HepG2 (cell line): Measurements from ENCODE around the gene AHRR. TPM values are rescaled to one million over a fixed set of nuclear protein-coding genes. Genes with fewer than 3 reads are reported as not detected.

ENCODE experiments used
- ATAC-seq: fragments of 200-7000 bp; cut with Tn5 transposase; 3 replicates; pipeline ENCODE4 v1.9.1; 2020; ENCODE audit warnings: mild to moderate bottlenecking, moderate library complexity
- BruUV-seq: library from RNA; stranded (reverse); fragments of 400-500 nt; replicated peaks from 2 replicates; lab custom pipeline; 2021; lab: Mats Ljungman, UMichigan
- CTCF ChIA-PET: fragments of 300-600 bp; formaldehyde crosslinking; extraction: SDS; loops from one replicate; lab custom pipeline; 2021; ENCODE audit warnings: low total read pairs, inconsistent platforms, low intra/inter-chr PET ratio; lab: Yijun Ruan, JAX
- POLR2A ChIA-PET: fragments of 350-600 bp; sonication (Branson Sonifier 250); formaldehyde crosslinking; loops from one replicate; lab custom pipeline; 2020; ENCODE audit warnings: antibody characterized with exemption, inconsistent platforms; lab: Yijun Ruan, JAX
- DNase-seq: peaks from one replicate; pipeline ENCODE4 v3.0.0-alpha.2; 2015; ENCODE audit warnings: low spot score
- FAIRE-seq: peaks from 3 replicates; lab custom pipeline; 2011; peaks lifted over from hg19 to GRCh38; lab: Jason Lieb, UNC
- H2AFZ ChIP-seq: one replicate; pipeline ENCODE4 v1.6.1; 2011; ENCODE audit warnings: low read length, inconsistent platforms
- H3K27ac ChIP-seq: fragments of 300-600 bp; 3 replicates; pipeline ENCODE4 v1.8.0; 2011; ENCODE audit warnings: mixed run types, mild to moderate bottlenecking, mixed read lengths, low read length, inconsistent platforms; ENCODE audit not compliant: insufficient read depth; ENCODE audit errors: extremely low read length
- H3K27me3 ChIP-seq, 2 experiments: fragments of 200-600 bp in 1 of 2; 2 replicates in 1 of 2; 3 replicates in 1 of 2; pipeline versions ENCODE4 v1.6.0 to v1.8.0; 2011; ENCODE audit warnings: low read length in 2 of 2, mild to moderate bottlenecking in 2 of 2, moderate library complexity in 2 of 2, inconsistent platforms in 1 of 2; ENCODE audit not compliant: insufficient read depth in 2 of 2, control insufficient read depth in 1 of 2
- H3K36me3 ChIP-seq, 2 experiments: fragments of 200-600 bp in 1 of 2; replicated peaks in 1 of 2; 2 replicates in 1 of 2; 3 replicates in 1 of 2; pipeline versions ENCODE4 v1.5.1 to v1.8.0; 2011; ENCODE audit warnings: low read length in 2 of 2, inconsistent platforms in 1 of 2; ENCODE audit not compliant: insufficient read depth in 2 of 2, control insufficient read depth in 1 of 2
- H3K4me1 ChIP-seq: 2 replicates; pipeline ENCODE4 v1.5.1; 2012; ENCODE audit warnings: low read length, inconsistent platforms; ENCODE audit not compliant: insufficient read depth
- H3K4me2 ChIP-seq: 2 replicates; pipeline ENCODE4 v1.6.0; 2011; ENCODE audit warnings: low read depth, low read length, inconsistent platforms
- H3K4me3 ChIP-seq, 3 experiments: fragments of 200-600 bp in 1 of 3; sonication (generic), shearing (Covaris generic) in 1 of 3; replicated peaks in 1 of 3; 2 replicates each; pipeline ENCODE4 v1.5.1; 2011 to 2016; ENCODE audit warnings: low read length in 3 of 3, inconsistent platforms in 2 of 3, low read depth in 2 of 3, mild to moderate bottlenecking in 2 of 3, control low read depth in 1 of 3, mixed read lengths in 1 of 3; ENCODE audit not compliant: insufficient read depth in 1 of 3
- H3K79me2 ChIP-seq: one replicate; pipeline ENCODE4 v1.6.1; 2011; ENCODE audit warnings: low read length, inconsistent platforms; ENCODE audit not compliant: insufficient read depth
- H3K9ac ChIP-seq: 2 replicates; pipeline ENCODE4 v1.6.0; 2011; ENCODE audit warnings: mild to moderate bottlenecking, low read depth, low read length, inconsistent platforms; ENCODE audit not compliant: insufficient read depth
- H3K9me3 ChIP-seq: 2 replicates; pipeline ENCODE4 v1.5.1; 2012; ENCODE audit warnings: mild to moderate bottlenecking, low read length
- H4K20me1 ChIP-seq: 2 replicates; pipeline ENCODE4 v1.6.0; 2011; ENCODE audit warnings: inconsistent platforms, mild to moderate bottlenecking, low read length, moderate library complexity; ENCODE audit not compliant: insufficient read depth
- ARID3A ChIP-seq: IDR thresholded peaks from 2 replicates; pipeline ENCODE4 v1.6.1; 2012; ENCODE audit warnings: low read depth, low read length, improper control_type of control experiment
- ELF4 ChIP-seq: sonication (generic); formaldehyde crosslinking; IDR thresholded peaks from 2 replicates; pipeline ENCODE4 v1.5.0; 2020; ENCODE audit warnings: missing genetic modification reagents, mild to moderate bottlenecking, moderate library complexity, borderline replicate concordance
- FOXK2 ChIP-seq: fragments of 450-650 bp; IDR thresholded peaks from 2 replicates; pipeline ENCODE4 v1.6.1; 2016
- GTF3A ChIP-seq: sonication (generic); formaldehyde crosslinking; conservative IDR thresholded peaks from 2 replicates; pipeline ENCODE4 v1.4.0; 2020; ENCODE audit warnings: mild to moderate bottlenecking, missing genetic modification reagents
- HOXA3 ChIP-seq: sonication (generic); formaldehyde crosslinking; IDR thresholded peaks from 2 replicates; pipeline ENCODE4 v1.5.0; 2020; ENCODE audit warnings: missing genetic modification reagents
- JUN ChIP-seq: sonication (generic); formaldehyde crosslinking; IDR thresholded peaks from 2 replicates; pipeline ENCODE4 v1.4.0; 2020; ENCODE audit warnings: mild to moderate bottlenecking, missing genetic modification reagents
- KAT2B ChIP-seq: fragments of 150-350 bp; IDR thresholded peaks from 2 replicates; pipeline ENCODE4 v1.6.1; 2014; ENCODE audit warnings: low read depth, low read length, borderline replicate concordance
- MED13 ChIP-seq: sonication (generic); formaldehyde crosslinking; IDR thresholded peaks from 2 replicates; pipeline ENCODE4 v1.5.0; 2020; ENCODE audit warnings: missing genetic modification reagents
- NBN ChIP-seq: fragments of 450-650 bp; conservative IDR thresholded peaks from 2 replicates; pipeline ENCODE4 v1.6.1; 2017
- NCOA5 ChIP-seq: sonication (generic); formaldehyde crosslinking; IDR thresholded peaks from 2 replicates; pipeline ENCODE4 v1.4.0; 2020; ENCODE audit warnings: missing genetic modification reagents
- PAX8 ChIP-seq: sonication (generic); formaldehyde crosslinking; IDR thresholded peaks from 2 replicates; pipeline ENCODE4 v1.8.0; 2022; ENCODE audit warnings: mild to moderate bottlenecking, missing genetic modification reagents, borderline replicate concordance
- TSC22D2 ChIP-seq: sonication (generic); formaldehyde crosslinking; IDR thresholded peaks from 2 replicates; pipeline ENCODE4 v1.5.1; 2020; ENCODE audit warnings: missing genetic modification reagents, mild to moderate bottlenecking, borderline replicate concordance
- ZBTB43 ChIP-seq: sonication (generic); formaldehyde crosslinking; conservative IDR thresholded peaks from 2 replicates; pipeline ENCODE4 v1.4.0; 2020; ENCODE audit warnings: missing genetic modification reagents
- ZFP82 ChIP-seq: sonication (generic); formaldehyde crosslinking; IDR thresholded peaks from 2 replicates; pipeline ENCODE4 v1.5.1; 2020; ENCODE audit warnings: mild to moderate bottlenecking, missing genetic modification reagents, borderline replicate concordance
- ZNF205 ChIP-seq: IDR thresholded peaks from 2 replicates; pipeline ENCODE4 v1.6.1; 2018; ENCODE audit warnings: missing biosample characterization, missing genetic modification reagents
- ZNF564 ChIP-seq: sonication (generic); formaldehyde crosslinking; IDR thresholded peaks from 2 replicates; pipeline ENCODE4 v1.8.1; 2023; ENCODE audit warnings: mild to moderate bottlenecking, missing genetic modification reagents
- ZNF639 ChIP-seq: conservative IDR thresholded peaks from 2 replicates; pipeline ENCODE4 v1.6.1; 2018; ENCODE audit warnings: missing genetic modification reagents
- ZNF788 ChIP-seq: sonication (generic); formaldehyde crosslinking; IDR thresholded peaks from 2 replicates; pipeline ENCODE4 v1.5.0; 2020; ENCODE audit warnings: mild to moderate bottlenecking, missing genetic modification reagents, borderline replicate concordance
- whole genome bisulfite sequencing: methylation state at CpG from one replicate; pipeline ENCODE4 v1.1.6; 2017; ENCODE audit warnings: low lambda C conversion rate; 5-methylcytosine and 5-hydroxymethylcytosine counted together
- in situ Hi-C: cut with HindIII; loops from 2 replicates; pipeline ENCODE4 v1.10.0; 2017; ENCODE audit warnings: low pct_unique_long_range_greater_than_20kb; ENCODE audit not compliant: extremely low pct_ligation_motif_present
- intact Hi-C: fragments of 100-400 bp; cut with micrococcal nuclease; formaldehyde crosslinking; loops from one replicate; pipeline ENCODE4 v1.10.0; 2022; ENCODE audit not compliant: unreplicated experiment
- polyA plus RNA-seq, 8 experiments: library from polyadenylated mRNA; depleted of rRNA in 3 of 8; stranded (reverse) in 7 of 8; unstranded in 1 of 8; fragments of >200 nt; fragmentation: Illumina TruSeq in 4 of 8; extraction: Trizol in 4 of 8; gene quantifications; 2 replicates each; pipeline versions ENCODE4 v1.2.1 to v1.2.3, GENCODE V29; 2011 to 2016; ENCODE audit warnings: low read depth in 4 of 8, missing spikeins in 1 of 8, mixed read lengths in 1 of 8; ENCODE audit not compliant: insufficient read depth in 1 of 8
- total RNA-seq, 5 experiments: library from RNA; depleted of rRNA; stranded (reverse); fragments of >200 nt; fragmentation: Illumina TruSeq; extraction: Trizol; gene quantifications; 2 replicates each; pipeline ENCODE4 v1.2.3, GENCODE V29; 2016; ENCODE audit warnings: low read depth in 1 of 5

Gene AHRR
- total and polyA plus RNA-seq, 2 of the 13 experiments (the other 11 are each of a cell fraction or from before 2014, with no cell fraction given): 0.28 to 0.35 TPM

GRCh38 chr5:410911-411517 is 89.5 kb downstream of the AHRR start:
- TF ChIP-seq ZFP82 (CRISPR knock-in tag): no peak
- TF ChIP-seq ZNF788: no peak
- TF ChIP-seq NCOA5 (CRISPR knock-in tag): no peak
- no peak for TF ChIP-seq TSC22D2 (CRISPR knock-in tag)
- TF ChIP-seq PAX8 (CRISPR knock-in tag): no peak
- no peak for TF ChIP-seq GTF3A (CRISPR knock-in tag)
- no peak for TF ChIP-seq ARID3A
- TF ChIP-seq KAT2B: no peak
- TF ChIP-seq NBN: no peak
- TF ChIP-seq HOXA3 (CRISPR knock-in tag): no peak
- TF ChIP-seq ZNF639 (CRISPR knock-in tag): no peak
- no peak for TF ChIP-seq FOXK2
- TF ChIP-seq JUN: no peak
- TF ChIP-seq ZBTB43 (CRISPR knock-in tag): no peak
- TF ChIP-seq ZNF564 (CRISPR knock-in tag): no peak
- TF ChIP-seq ELF4 (CRISPR knock-in tag): no peak
- TF ChIP-seq MED13 (CRISPR knock-in tag): no peak
- TF ChIP-seq ZNF205 (CRISPR knock-in tag): no peak
- no peak overlapping the region for H3K9ac ChIP-seq
- in situ Hi-C loops: no loop called here

More at GRCh38 chr5:410911-411517, 89.5 kb downstream of the AHRR start:
- H3K4me2 ChIP-seq: no peak overlapping the region
- BruUV-seq: no TSS peak
- no peaks in the 10 kb centered on the region for H3K79me2 ChIP-seq
- ATAC-seq: no peak
- ChIA-PET POLR2A (no interaction called here), CTCF (no interaction called here)
- no peaks in the 10 kb centered on the region for H3K36me3 ChIP-seq
- WGBS: 57% methylated on average over 2 of the region's 2 CpGs
- FAIRE-seq: no peak
- H3K4me3 ChIP-seq: no peak overlapping the region
- H2AFZ ChIP-seq: no peak overlapping the region
- intact Hi-C loops: no loop called here
- no peaks in the 10 kb centered on the region for H3K27me3 ChIP-seq
- H3K9me3 ChIP-seq: no peaks in the 10 kb centered on the region
- DNase-seq: no peak
- H4K20me1 ChIP-seq: no peaks in the 10 kb centered on the region
- peaks cover 8% of the 10 kb centered on the region for H3K4me1 ChIP-seq
- no peak overlapping the region for H3K27ac ChIP-seq
